IMR-90 (cell line): Measurements from ENCODE around the gene INSYN1. TPM values are rescaled to one million over a fixed set of nuclear protein-coding genes. Genes with fewer than 3 reads are reported as not detected.
"Not testable (repeated sequence)": the region's sequence is repeated elsewhere in the genome, so short reads cannot be mapped to it uniquely, and the experiment has no call there.

Experiments used
- ATAC-seq: fragments of 200-7000 bp; cut with Tn5 transposase; 2 replicates; pipeline ENCODE4 v1.9.1; 2020; ENCODE audit warnings: low read depth, mild to moderate bottlenecking, moderate library complexity
- BruUV-seq: library from RNA; stranded (reverse); fragments of 400-500 nt; replicated peaks from 2 replicates; lab custom pipeline; 2021; lab: Mats Ljungman, UMichigan
- CTCF ChIA-PET: fragments of 300-600 bp; formaldehyde crosslinking; extraction: SDS; loops from one replicate; lab custom pipeline; 2021; ENCODE audit warnings: antibody characterized with exemption; lab: Yijun Ruan, JAX
- POLR2A ChIA-PET: fragments of 300-600 bp; sonication (Branson Sonifier 250); formaldehyde crosslinking; loops from one replicate; lab custom pipeline; 2022; ENCODE audit warnings: antibody characterized with exemption; ENCODE audit not compliant: unreplicated experiment; lab: Charles Lee
- DNase-seq: peaks from one replicate; pipeline ENCODE4 v3.0.0; 2013
- H2AFZ ChIP-seq: replicated peaks from 2 replicates; pipeline ENCODE3; 2013; ENCODE audit warnings: low read length, mild to moderate bottlenecking; ENCODE audit not compliant: poor library complexity
- H2AK5ac ChIP-seq: 2 replicates; pipeline ENCODE4 v1.6.1; 2013; ENCODE audit warnings: low read depth, low read length, inconsistent platforms
- H2AK9ac ChIP-seq: replicated peaks from 2 replicates; pipeline ENCODE3; 2013; ENCODE audit warnings: mild to moderate bottlenecking, low read depth, low read length, moderate library complexity; ENCODE audit not compliant: poor library complexity
- H2BK120ac ChIP-seq: 2 replicates; pipeline ENCODE4 v1.6.1; 2013; ENCODE audit warnings: low read depth, low read length, inconsistent platforms
- H2BK15ac ChIP-seq: 3 replicates; pipeline ENCODE4 v1.6.1; 2013; ENCODE audit warnings: low read depth, low read length, inconsistent platforms
- H2BK20ac ChIP-seq: 2 replicates; pipeline ENCODE4 v1.6.1; 2013; ENCODE audit warnings: low read depth, mild to moderate bottlenecking, inconsistent platforms, low read length, moderate library complexity
- H2BK5ac ChIP-seq: 2 replicates; pipeline ENCODE4 v1.6.1; 2013; ENCODE audit warnings: mild to moderate bottlenecking, low read depth, low read length, inconsistent platforms; ENCODE audit not compliant: poor library complexity, severe bottlenecking
- H3K14ac ChIP-seq: replicated peaks from 2 replicates; pipeline ENCODE4 v1.6.1; 2013; ENCODE audit warnings: low read depth, low read length, inconsistent platforms
- H3K18ac ChIP-seq: 2 replicates; pipeline ENCODE4 v1.6.1; 2013; ENCODE audit warnings: low read depth, low read length, control low read depth
- H3K23ac ChIP-seq: 2 replicates; pipeline ENCODE4 v1.6.1; 2013; ENCODE audit warnings: low read depth, low read length, inconsistent platforms
- H3K27ac ChIP-seq: 2 replicates; pipeline ENCODE4 v1.5.1; 2013; ENCODE audit warnings: mild to moderate bottlenecking, control low read depth, low read length; ENCODE audit not compliant: insufficient read depth
- H3K27me3 ChIP-seq: 2 replicates; pipeline ENCODE4 v1.6.1; 2013; ENCODE audit warnings: low read length; ENCODE audit not compliant: control insufficient read depth, insufficient read depth
- H3K36me3 ChIP-seq: 2 replicates; pipeline ENCODE4 v1.6.1; 2013; ENCODE audit warnings: low read length, mixed read lengths; ENCODE audit not compliant: control insufficient read depth, insufficient read depth
- H3K4ac ChIP-seq: 2 replicates; pipeline ENCODE4 v1.6.1; 2013; ENCODE audit warnings: low read depth, low read length, inconsistent platforms
- H3K4me1 ChIP-seq: 2 replicates; pipeline ENCODE4 v1.6.1; 2013; ENCODE audit warnings: low read length, mixed read lengths; ENCODE audit not compliant: control insufficient read depth, insufficient read depth
- H3K4me2 ChIP-seq: 2 replicates; pipeline ENCODE4 v1.6.1; 2013; ENCODE audit warnings: low read depth, mild to moderate bottlenecking, control low read depth, low read length, moderate library complexity
- H3K4me3 ChIP-seq: 2 replicates; pipeline ENCODE4 v1.5.1; 2013; ENCODE audit warnings: low read depth, mild to moderate bottlenecking, control low read depth, low read length, moderate library complexity; ENCODE audit not compliant: insufficient read depth
- H3K56ac ChIP-seq: 2 replicates; pipeline ENCODE4 v1.6.1; 2013; ENCODE audit warnings: low read length, inconsistent platforms; ENCODE audit not compliant: insufficient read depth; ENCODE audit errors: extremely low read depth
- H3K79me1 ChIP-seq, 2 experiments: 2 replicates each; pipeline ENCODE4 v1.6.1; 2013; ENCODE audit warnings: low read length in 2 of 2, inconsistent platforms in 1 of 2, low read depth in 1 of 2
- H3K9ac ChIP-seq: 2 replicates; pipeline ENCODE4 v1.6.1; 2013; ENCODE audit warnings: low read depth, low read length, control low read depth
- H3K9me1 ChIP-seq: 2 replicates; pipeline ENCODE4 v1.6.1; 2013; ENCODE audit warnings: low read length, inconsistent platforms; ENCODE audit not compliant: insufficient read depth
- H3K9me3 ChIP-seq: 2 replicates; pipeline ENCODE4 v1.6.1; 2013; ENCODE audit warnings: low read length; ENCODE audit not compliant: control insufficient read depth, insufficient read depth
- H4K20me1 ChIP-seq: 2 replicates; pipeline ENCODE4 v1.6.1; 2013; ENCODE audit warnings: low read length, inconsistent platforms; ENCODE audit not compliant: insufficient read depth
- H4K5ac ChIP-seq: 2 replicates; pipeline ENCODE4 v1.6.1; 2013; ENCODE audit warnings: mild to moderate bottlenecking, low read depth, low read length, control low read depth
- H4K8ac ChIP-seq, 2 experiments: 2 replicates each; pipeline ENCODE4 v1.6.1; 2013; ENCODE audit warnings: low read depth in 2 of 2, low read length in 2 of 2, control low read depth in 1 of 2, inconsistent platforms in 1 of 2
- H4K91ac ChIP-seq: 2 replicates; pipeline ENCODE4 v1.6.1; 2013; ENCODE audit warnings: low read depth, low read length, inconsistent platforms; ENCODE audit not compliant: insufficient read depth
- WGBS, 2 experiments: methylation state at CpG; one replicate each; pipeline versions ENCODE4 v1.1.5 to v1.1.7; 2013; ENCODE audit warnings: missing lambda C conversion rate in 2 of 2; ENCODE audit not compliant: insufficient read length in 1 of 2; ENCODE audit errors: extremely low coverage in 2 of 2; 5-methylcytosine and 5-hydroxymethylcytosine counted together
- dilution Hi-C: fragments of 300-500 bp; cut with HindIII; formaldehyde crosslinking; loops from one replicate; pipeline ENCODE4 v1.14.3; 2018; ENCODE audit warnings: low sequenced_read_pairs; ENCODE audit not compliant: unreplicated experiment
- in situ Hi-C: fragments of 300-500 bp; cut with MboI; formaldehyde crosslinking; loops from 3 replicates; pipeline ENCODE4 v1.14.3; 2019; ENCODE audit warnings: low sequenced_read_pairs, inconsistent platforms, mixed read lengths
- intact Hi-C: fragments of 100-400 bp; cut with micrococcal nuclease; formaldehyde crosslinking; loops from 2 replicates; pipeline ENCODE4 v1.10.0; 2022
- polyA plus RNA-seq, 3 experiments: library from polyadenylated mRNA; depleted of rRNA; stranded (reverse); fragments of >200 nt; gene quantifications; 2 replicates each; pipeline ENCODE4 v1.2.3, GENCODE V29; 2012; ENCODE audit warnings: low replicate concordance in 1 of 3
- total RNA-seq: library from RNA; depleted of rRNA; stranded (reverse); fragments of >200 nt; gene quantifications from 2 replicates; pipeline ENCODE4 v1.2.3, GENCODE V29; 2012

Gene INSYN1
- total and polyA plus RNA-seq, 2 of the 4 experiments (the other 2 are of a cell fraction): 0.18 to 0.34 TPM

DNA sequence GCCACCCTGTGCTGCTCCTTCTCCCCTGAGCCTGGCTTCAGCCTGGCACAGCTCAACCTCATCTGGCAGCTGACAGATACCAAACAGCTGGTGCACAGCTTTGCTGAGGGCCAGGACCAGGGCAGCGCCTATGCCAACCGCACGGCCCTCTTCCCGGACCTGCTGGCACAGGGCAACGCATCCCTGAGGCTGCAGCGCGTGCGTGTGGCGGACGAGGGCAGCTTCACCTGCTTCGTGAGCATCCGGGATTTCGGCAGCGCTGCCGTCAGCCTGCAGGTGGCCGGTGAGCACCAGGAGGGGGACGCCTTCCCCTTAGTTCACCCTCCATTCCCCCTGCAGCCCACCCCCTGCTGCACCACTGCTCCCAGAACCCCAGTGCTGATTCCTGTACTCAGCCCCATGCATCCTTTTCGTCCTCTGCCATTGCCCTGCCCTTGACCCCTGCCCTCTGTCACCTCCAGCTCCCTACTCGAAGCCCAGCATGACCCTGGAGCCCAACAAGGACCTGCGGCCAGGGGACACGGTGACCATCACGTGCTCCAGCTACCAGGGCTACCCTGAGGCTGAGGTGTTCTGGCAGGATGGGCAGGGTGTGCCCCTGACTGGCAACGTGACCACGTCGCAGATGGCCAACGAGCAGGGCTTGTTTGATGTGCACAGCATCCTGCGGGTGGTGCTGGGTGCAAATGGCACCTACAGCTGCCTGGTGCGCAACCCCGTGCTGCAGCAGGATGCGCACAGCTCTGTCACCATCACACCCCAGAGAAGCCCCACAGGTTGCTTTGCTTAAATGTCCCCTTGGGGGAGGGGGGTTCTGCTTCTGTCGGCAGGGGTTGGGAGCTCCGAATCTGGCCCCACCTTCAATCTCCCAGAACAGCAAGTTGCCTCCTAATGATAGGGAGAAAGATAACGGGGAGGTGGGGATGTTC, 50.6 kb downstream of the INSYN1 start:
- H3K4me3 ChIP-seq, H3K27me3 ChIP-seq, H4K8ac ChIP-seq, H2BK120ac ChIP-seq, POLR2A ChIA-PET, H2AK5ac ChIP-seq, H3K4ac ChIP-seq, H3K23ac ChIP-seq, H2BK20ac ChIP-seq, H3K18ac ChIP-seq, H2BK15ac ChIP-seq, H4K91ac ChIP-seq, H3K4me1 ChIP-seq, DNase-seq, H2AK9ac ChIP-seq, H3K56ac ChIP-seq, H3K14ac ChIP-seq, H2AFZ ChIP-seq, H4K5ac ChIP-seq, ATAC-seq, H3K4me2 ChIP-seq, H2BK5ac ChIP-seq, dilution Hi-C loops, H3K9me3 ChIP-seq, H3K9me1 ChIP-seq, H3K9ac ChIP-seq, H3K27ac ChIP-seq: not testable (repeated sequence)
- TSS peak; percentile 38 for BruUV-seq
- 96% methylated on average over 7 of the region's 33 CpGs; no CpG with 5 or more reads in 1 of the 2 experiments for WGBS, 2 experiments
- intact Hi-C loops: loop anchor here (5.0 kb wide), 1 partner anchor 420 kb away; no protein-coding TSS in a partner anchor
- in situ Hi-C loops: loop anchor here (10.0 kb wide), 1 partner anchor 398 kb away; no protein-coding TSS in a partner anchor
- Histone ChIP-seq H3K79me1 (peaks cover 28 to 84% of the 10 kb centered on the region in 2 experiments), H3K36me3 (peaks cover 46% of the 10 kb centered on the region), H4K20me1 (peaks cover 64% of the 10 kb centered on the region)
- CTCF ChIA-PET: interaction anchor here (1.0 kb wide), 1 partner anchor 68 kb away, joined by 3 read pairs; no protein-coding TSS in a partner anchor
